GM19240 (cell line): ENCODE measurements around the gene MZT2A.
A peak's percentile ranks its signal among the peaks of the same experiment; 100 is the strongest.
"Not testable (repeated sequence)": the region's sequence is repeated elsewhere in the genome, so short reads cannot be mapped to it uniquely, and the experiment has no call there.

ENCODE experiments used
- DNase-seq: peaks from one replicate; pipeline ENCODE4 v3.0.0; 2011; ENCODE audit warnings: low spot score; ENCODE audit not compliant: insufficient read length

The MZT2A gene

GRCh38 chr2:131492418-131493198 is 411 bp upstream of the MZT2A start:
- peak; percentile 87 for DNase-seq

GRCh38 chr2:131491469-131491836 is 744 bp downstream of the MZT2A start:
- DNase-seq, result not testable (repeated sequence)

GRCh38 chr2:131490616-131491468 is 1.4 kb downstream of the MZT2A start:
- not testable (repeated sequence) for DNase-seq

GRCh38 chr2:131488306-131489205 is 3.6 kb downstream of the MZT2A start:
- DNase-seq, result no peak

- DNase-seq, result not testable (repeated sequence)
Measured at GRCh38 chr2:131486201-131486902, 5.8 kb downstream of the MZT2A start.

GRCh38 chr2:131484906-131485460 is 7.2 kb downstream of the MZT2A start:
- DNase-seq, result not testable (repeated sequence)

GRCh38 chr2:131483981-131484820 is 8.0 kb downstream of the MZT2A start:
- DNase-seq, result not testable (repeated sequence)

- not testable (repeated sequence) for DNase-seq
Measured at GRCh38 chr2:131482506-131483155, 9.6 kb downstream of the MZT2A start.

GRCh38 chr2:131480351-131480750 is 11.8 kb downstream of the MZT2A start:
- DNase-seq, result not testable (repeated sequence)

GRCh38 chr2:131478850-131479461 is 13.2 kb downstream of the MZT2A start:
- not testable (repeated sequence) for DNase-seq

GRCh38 chr2:131478074-131478849 is 13.9 kb downstream of the MZT2A start:
- not testable (repeated sequence) for DNase-seq

- not testable (repeated sequence) for DNase-seq
Measured at GRCh38 chr2:131477227-131477626, 15.0 kb downstream of the MZT2A start.

- DNase-seq, result not testable (repeated sequence)
Measured at GRCh38 chr2:131476363-131476762, 15.8 kb downstream of the MZT2A start.

GRCh38 chr2:131475831-131476230 is 16.4 kb downstream of the MZT2A start, which contains the start of gene TUBA3D:
TSS of gene TUBA3D (plus strand) at chr2:131476119. CDS start at chr2:131476200, 81 bp downstream.
- DNase-seq, result no peak

GRCh38 chr2:131473266-131473665 is 18.9 kb downstream of the MZT2A start:
- DNase-seq, result not testable (repeated sequence)

- DNase-seq, result not testable (repeated sequence)
Measured at GRCh38 chr2:131471624-131472023, 20.6 kb downstream of the MZT2A start.

- DNase-seq, result not testable (repeated sequence)
Measured at GRCh38 chr2:131470944-131471343, 21.3 kb downstream of the MZT2A start.
